GM06990 (cell line): Measurements from ENCODE around the gene NSMF.

ENCODE experiments used
- DNase-seq: peaks from one replicate; pipeline ENCODE4 v3.0.0-alpha.2; 2011; ENCODE audit not compliant: insufficient read length; ENCODE audit errors: extremely low read depth
- H3K27me3 ChIP-seq: replicated peaks from 2 replicates; pipeline ENCODE4 v1.6.0; 2011; ENCODE audit warnings: low read length; ENCODE audit not compliant: control insufficient read depth, insufficient read depth
- H3K36me3 ChIP-seq: 2 replicates; pipeline ENCODE4 v1.5.1; 2011; ENCODE audit warnings: low read length; ENCODE audit not compliant: control insufficient read depth, insufficient read depth
- H3K4me3 ChIP-seq: replicated peaks from 2 replicates; pipeline ENCODE4 v1.5.1; 2011; ENCODE audit warnings: low read depth, mild to moderate bottlenecking, control low read depth, low read length
- CTCF ChIP-seq: IDR thresholded peaks from 2 replicates; pipeline ENCODE4 v1.5.1; 2011; ENCODE audit warnings: low read length, control low read depth, mild to moderate bottlenecking, inconsistent platforms; ENCODE audit not compliant: insufficient read depth, poor library complexity, severe bottlenecking

The NSMF gene

GRCh38 chr9:137421838-137422603 is 37.1 kb downstream of the NSMF start:
- H3K27me3 ChIP-seq, result no peaks in the 10 kb centered on the region
- H3K36me3 ChIP-seq, result no peaks in the 10 kb centered on the region
- peak overlapping the region; percentile 63 for H3K4me3 ChIP-seq
- TF ChIP-seq CTCF, result no peak
- DNase-seq, result no peak

GRCh38 chr9:137417161-137418021 is 41.7 kb downstream of the NSMF start:
- Histone ChIP-seq H3K36me3 (no peaks in the 10 kb centered on the region), H3K27me3 (no peaks in the 10 kb centered on the region), H3K4me3 (no peak overlapping the region)
- DNase-seq, result peak; percentile 68
- no peak for TF ChIP-seq CTCF

- no peaks in the 10 kb centered on the region for H3K36me3 ChIP-seq
- no peaks in the 10 kb centered on the region for H3K27me3 ChIP-seq
- no peak overlapping the region for H3K4me3 ChIP-seq
- no peak for DNase-seq
- TF ChIP-seq CTCF, result no peak
These were observed 42.5 kb downstream of the NSMF start for GRCh38 chr9:137416563-137417151.

GRCh38 chr9:137416006-137416562 is 43.0 kb downstream of the NSMF start:
- Histone ChIP-seq H3K36me3 (no peaks in the 10 kb centered on the region), H3K27me3 (no peaks in the 10 kb centered on the region), H3K4me3 (no peak overlapping the region)
- TF ChIP-seq CTCF, result no peak
- DNase-seq, result no peak

- no peak for TF ChIP-seq CTCF
- Histone ChIP-seq H3K4me3 (no peak overlapping the region), H3K27me3 (no peaks in the 10 kb centered on the region), H3K36me3 (no peaks in the 10 kb centered on the region)
- no peak for DNase-seq
These were observed 43.7 kb downstream of the NSMF start for GRCh38 chr9:137415451-137415850.
